A549 (cell line): ENCODE data around the gene PAEP. TPM values are rescaled to one million over a fixed set of nuclear protein-coding genes. Genes with fewer than 3 reads are reported as not detected.
"Not testable (repeated sequence)": the region's sequence is repeated elsewhere in the genome, so short reads cannot be mapped to it uniquely, and the experiment has no call there.

Experiments
- ATAC-seq, 2 experiments: fragments of 200-7000 bp in 1 of 2; fragments of >200 bp in 1 of 2; cut with Nextera tagmentation in 1 of 2; cut with Tn5 transposase in 1 of 2; 3 replicates each; pipeline versions ENCODE4 v1.8.0 to v1.9.1; 2018 to 2020; ENCODE audit warnings: mild to moderate bottlenecking in 1 of 2, moderate library complexity in 1 of 2
- CTCF ChIA-PET: fragments of 300-600 bp; sonication (Branson Sonifier 250); formaldehyde crosslinking; extraction: SDS; loops from one replicate; lab custom pipeline; 2021; ENCODE audit warnings: antibody characterized with exemption, inconsistent platforms; lab: Yijun Ruan, JAX
- POLR2A ChIA-PET: fragments of 350-600 bp; formaldehyde crosslinking; extraction: SDS; loops from one replicate; lab custom pipeline; 2021; ENCODE audit warnings: antibody characterized with exemption, inconsistent platforms; lab: Yijun Ruan, JAX
- DNase-seq, 2 experiments: peaks; one replicate each; pipeline versions ENCODE4 v3.0.0 to v3.0.0-alpha.2; 2011 to 2016; ENCODE audit warnings: low read depth in 1 of 2, low spot score in 1 of 2
- FAIRE-seq: peaks from 2 replicates; lab custom pipeline; 2011; peaks lifted over from hg19 to GRCh38; lab: Jason Lieb, UNC
- H3K27ac ChIP-seq, 2 experiments: fragments of >200 bp; sonication (Bioruptor Twin); formaldehyde crosslinking; 3 replicates each; pipeline ENCODE4 v1.5.1; 2016 to 2017
- H3K4me1 ChIP-seq: fragments of >200 bp; sonication (Bioruptor Twin); formaldehyde crosslinking; 3 replicates; pipeline ENCODE4 v1.6.1; 2016
- H3K4me2 ChIP-seq: fragments of >200 bp; sonication (Bioruptor Twin); formaldehyde crosslinking; 3 replicates; pipeline ENCODE4 v1.6.1; 2016
- H3K4me3 ChIP-seq: fragments of >200 bp; sonication (Bioruptor Twin); formaldehyde crosslinking; 3 replicates; pipeline ENCODE4 v1.5.1; 2016
- H3K9me3 ChIP-seq: fragments of >200 bp; sonication (Bioruptor Twin); formaldehyde crosslinking; 3 replicates; pipeline ENCODE4 v1.6.1; 2016
- ATOH8 ChIP-seq: fragments of 250-450 bp; sonication (Bioruptor Pico); IDR thresholded peaks from 2 replicates; pipeline ENCODE4 v1.5.0; 2020; ENCODE audit warnings: low read depth, mild to moderate bottlenecking, moderate library complexity
- CEBPB ChIP-seq, 2 experiments: fragments of >200 bp in 1 of 2; sonication (Bioruptor Twin) in 1 of 2; formaldehyde crosslinking in 1 of 2; IDR thresholded peaks; 2 replicates each; pipeline ENCODE4 v1.6.1; 2012 to 2016
- CHD4 ChIP-seq: fragments of 200-600 bp; sonication (generic); IDR thresholded peaks from 2 replicates; pipeline ENCODE4 v1.6.1; 2016; ENCODE audit warnings: antibody characterized with exemption, mild to moderate bottlenecking, borderline replicate concordance
- ELK1 ChIP-seq: fragments of 150-350 bp; IDR thresholded peaks from 2 replicates; pipeline ENCODE4 v1.6.1; 2014; ENCODE audit warnings: low read depth, mild to moderate bottlenecking, low read length
- FOSL2 ChIP-seq, 2 experiments: fragments of 450-650 bp in 1 of 2; fragments of >200 bp in 1 of 2; sonication (Bioruptor Twin) in 1 of 2; formaldehyde crosslinking; IDR thresholded peaks; 2 replicates each; pipeline versions ENCODE4 v1.5.0 to v1.6.1; 2016 to 2020; ENCODE audit warnings: mild to moderate bottlenecking in 1 of 2, moderate library complexity in 1 of 2
- HDAC2 ChIP-seq: fragments of 200-600 bp; sonication (generic); IDR thresholded peaks from 2 replicates; pipeline ENCODE4 v1.6.1; 2016
- HOXB13 ChIP-seq: fragments of 250-450 bp; sonication (Bioruptor Pico); IDR thresholded peaks from 2 replicates; pipeline ENCODE4 v1.5.0; 2020; ENCODE audit warnings: low read depth, mild to moderate bottlenecking, moderate library complexity
- KDM5A ChIP-seq: fragments of 200-600 bp; sonication (generic); IDR thresholded peaks from 2 replicates; pipeline ENCODE4 v1.6.1; 2016; ENCODE audit warnings: antibody characterized with exemption, mild to moderate bottlenecking
- MYC ChIP-seq: IDR thresholded peaks from 2 replicates; pipeline ENCODE4 v1.6.1; 2012; ENCODE audit warnings: mild to moderate bottlenecking, inconsistent platforms, low read length, improper control_type of control experiment, borderline replicate concordance
- PHF8 ChIP-seq: fragments of 200-600 bp; sonication (generic); IDR thresholded peaks from 2 replicates; pipeline ENCODE4 v1.6.1; 2016; ENCODE audit warnings: low read depth, mild to moderate bottlenecking, antibody characterized with exemption, moderate library complexity, borderline replicate concordance
- POLR2A ChIP-seq: IDR thresholded peaks from 2 replicates; pipeline ENCODE4 v1.6.1; 2012; ENCODE audit warnings: mild to moderate bottlenecking, low read length
- RARB ChIP-seq: fragments of 250-450 bp; sonication (Bioruptor Pico); IDR thresholded peaks from 2 replicates; pipeline ENCODE4 v1.8.0; 2021; ENCODE audit warnings: mild to moderate bottlenecking, moderate library complexity
- TFCP2L1 ChIP-seq: fragments of 250-450 bp; sonication (Bioruptor Pico); IDR thresholded peaks from 2 replicates; pipeline ENCODE4 v1.5.0; 2021; ENCODE audit warnings: mild to moderate bottlenecking
- USF2 ChIP-seq: fragments of 450-650 bp; IDR thresholded peaks from 2 replicates; pipeline ENCODE4 v1.6.1; 2014; ENCODE audit warnings: antibody characterized with exemption
- ZC3H11A ChIP-seq: fragments of 450-650 bp; IDR thresholded peaks from 2 replicates; pipeline ENCODE4 v1.6.1; 2014; ENCODE audit warnings: antibody characterized with exemption, mild to moderate bottlenecking
- ZFP36 ChIP-seq: fragments of 450-650 bp; IDR thresholded peaks from 2 replicates; pipeline ENCODE4 v1.6.1; 2014; ENCODE audit warnings: borderline replicate concordance; ENCODE audit not compliant: partially characterized antibody
- ZSCAN20 ChIP-seq: fragments of 250-450 bp; sonication (Bioruptor Pico); IDR thresholded peaks from 2 replicates; pipeline ENCODE4 v1.8.0; 2022; ENCODE audit warnings: mild to moderate bottlenecking, moderate library complexity
- WGBS: methylation state at CpG from one replicate; pipeline ENCODE4 v1.1.6; 2017; ENCODE audit errors: missing lambda C conversion rate; 5-methylcytosine and 5-hydroxymethylcytosine counted together
- polyA plus RNA-seq, 4 experiments: library from polyadenylated mRNA; depleted of rRNA in 3 of 4; stranded (reverse); fragments of >200 nt; fragmentation: RNase III in 1 of 4; extraction: RNeasy Plus Mini Kit Qiagen cat#74134 plus additional on column Dnase treatment in 1 of 4; gene quantifications; 2 replicates in 3 of 4; 3 replicates in 1 of 4; pipeline ENCODE4 v1.2.3, GENCODE V29; 2011 to 2017
- TF ChIP-seq, protein P1 (sequence below): IDR thresholded peaks from 2 replicates; pipeline ENCODE4 v1.6.1; 2012
- TF ChIP-seq, protein P2 (sequence below): fragments of 250-450 bp; sonication (Bioruptor Pico); IDR thresholded peaks from 2 replicates; pipeline ENCODE4 v1.5.0; 2021; ENCODE audit warnings: mild to moderate bottlenecking, moderate library complexity, borderline replicate concordance

The PAEP gene
- polyA plus RNA-seq, 2 of the 4 experiments (the other 2 are of a cell fraction) = not detected

GRCh38 chr9:135547756-135548736 lies 13.5 kb upstream of the PAEP start:
- no peak overlapping the region for H3K4me3 ChIP-seq
- no peak overlapping the region for H3K27ac ChIP-seq
- no peak overlapping the region for H3K4me2 ChIP-seq
- FAIRE-seq (no peak), DNase-seq (no peak), ATAC-seq (no peak; a peak in 1 of 6 replicates)
- POLR2A ChIA-PET = interaction anchor here (0.8 kb wide), 1 partner anchor 15 kb away, joined by 3 read pairs; no protein-coding TSS in a partner anchor
- CTCF ChIA-PET = interaction anchor here (1.0 kb wide), 1 partner anchor 17 kb away, joined by 3 read pairs; no protein-coding TSS in a partner anchor
- WGBS = 59% methylated on average over 19 of the region's 28 CpGs
- peaks cover 6% of the 10 kb centered on the region; the same call in 1 of the 3 replicates for H3K4me1 ChIP-seq
- H3K9me3 ChIP-seq = no peaks in the 10 kb centered on the region
- no peak for TF ChIP-seq KDM5A
- TF ChIP-seq PHF8 = no peak
- TF ChIP-seq, protein P1, sequence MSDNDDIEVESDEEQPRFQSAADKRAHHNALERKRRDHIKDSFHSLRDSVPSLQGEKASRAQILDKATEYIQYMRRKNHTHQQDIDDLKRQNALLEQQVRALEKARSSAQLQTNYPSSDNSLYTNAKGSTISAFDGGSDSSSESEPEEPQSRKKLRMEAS = no peak
- no peak for TF ChIP-seq ZC3H11A
- no peak for TF ChIP-seq CHD4
- no peak for TF ChIP-seq ELK1
- no peak for TF ChIP-seq HOXB13 (CRISPR knock-in tag)
- TF ChIP-seq POLR2A = no peak
- TF ChIP-seq ZSCAN20 (CRISPR knock-in tag) = no peak
- no peak for TF ChIP-seq ZFP36
- TF ChIP-seq MYC = no peak
- no peak for TF ChIP-seq CEBPB (IDR thresholded peaks at IDR 0.05)
- TF ChIP-seq, protein P2, sequence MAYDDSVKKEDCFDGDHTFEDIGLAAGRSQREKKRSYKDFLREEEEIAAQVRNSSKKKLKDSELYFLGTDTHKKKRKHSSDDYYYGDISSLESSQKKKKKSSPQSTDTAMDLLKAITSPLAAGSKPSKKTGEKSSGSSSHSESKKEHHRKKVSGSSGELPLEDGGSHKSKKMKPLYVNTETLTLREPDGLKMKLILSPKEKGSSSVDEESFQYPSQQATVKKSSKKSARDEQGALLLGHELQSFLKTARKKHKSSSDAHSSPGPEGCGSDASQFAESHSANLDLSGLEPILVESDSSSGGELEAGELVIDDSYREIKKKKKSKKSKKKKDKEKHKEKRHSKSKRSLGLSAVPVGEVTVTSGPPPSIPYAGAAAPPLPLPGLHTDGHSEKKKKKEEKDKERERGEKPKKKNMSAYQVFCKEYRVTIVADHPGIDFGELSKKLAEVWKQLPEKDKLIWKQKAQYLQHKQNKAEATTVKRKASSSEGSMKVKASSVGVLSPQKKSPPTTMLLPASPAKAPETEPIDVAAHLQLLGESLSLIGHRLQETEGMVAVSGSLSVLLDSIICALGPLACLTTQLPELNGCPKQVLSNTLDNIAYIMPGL (CRISPR knock-in tag) = no peak
- no peak for TF ChIP-seq ATOH8 (CRISPR knock-in tag)
- TF ChIP-seq FOSL2 (IDR thresholded peaks at IDR 0.05) = no peak
- TF ChIP-seq FOSL2 (CRISPR knock-in tag; IDR thresholded peaks at IDR 0.05) = no peak
- TF ChIP-seq HDAC2 = no peak
- TF ChIP-seq USF2 = no peak
- TF ChIP-seq TFCP2L1 (CRISPR knock-in tag) = no peak
- no peak for TF ChIP-seq RARB (CRISPR knock-in tag)

- 49% methylated on average over 17 of the region's 28 CpGs for WGBS
- POLR2A ChIA-PET, H3K4me1 ChIP-seq, H3K4me2 ChIP-seq, H3K9me3 ChIP-seq, H3K27ac ChIP-seq, DNase-seq, H3K4me3 ChIP-seq, ATAC-seq, FAIRE-seq: not testable (repeated sequence)
- CTCF ChIA-PET = interaction anchor here (1.6 kb wide), 1 partner anchor 45 kb away, joined by 7 read pairs; no protein-coding TSS in a partner anchor
These were observed 11.8 kb upstream of the PAEP start for GRCh38 chr9:135549478-135550343.
